HT-29 (cell line): ENCODE data around the gene MIOX. TPM values are rescaled to one million over a fixed set of nuclear protein-coding genes. Genes with fewer than 3 reads are reported as not detected.
"Not testable (repeated sequence)": the region's sequence is repeated elsewhere in the genome, so short reads cannot be mapped to it uniquely, and the experiment has no call there.

ENCODE experiments used
- DNase-seq: peaks from one replicate; pipeline ENCODE4 v3.0.0-alpha.2; 2015; ENCODE audit warnings: low spot score
- total RNA-seq: library from RNA; depleted of rRNA; stranded (reverse); fragments of >200 nt; shearing (Covaris generic); gene quantifications from 2 replicates; pipeline ENCODE4 v1.2.3, GENCODE V29; 2014; rRNA removed

The MIOX gene
- total RNA-seq, 1 experiment from 2014 or later: not detected

DNA sequence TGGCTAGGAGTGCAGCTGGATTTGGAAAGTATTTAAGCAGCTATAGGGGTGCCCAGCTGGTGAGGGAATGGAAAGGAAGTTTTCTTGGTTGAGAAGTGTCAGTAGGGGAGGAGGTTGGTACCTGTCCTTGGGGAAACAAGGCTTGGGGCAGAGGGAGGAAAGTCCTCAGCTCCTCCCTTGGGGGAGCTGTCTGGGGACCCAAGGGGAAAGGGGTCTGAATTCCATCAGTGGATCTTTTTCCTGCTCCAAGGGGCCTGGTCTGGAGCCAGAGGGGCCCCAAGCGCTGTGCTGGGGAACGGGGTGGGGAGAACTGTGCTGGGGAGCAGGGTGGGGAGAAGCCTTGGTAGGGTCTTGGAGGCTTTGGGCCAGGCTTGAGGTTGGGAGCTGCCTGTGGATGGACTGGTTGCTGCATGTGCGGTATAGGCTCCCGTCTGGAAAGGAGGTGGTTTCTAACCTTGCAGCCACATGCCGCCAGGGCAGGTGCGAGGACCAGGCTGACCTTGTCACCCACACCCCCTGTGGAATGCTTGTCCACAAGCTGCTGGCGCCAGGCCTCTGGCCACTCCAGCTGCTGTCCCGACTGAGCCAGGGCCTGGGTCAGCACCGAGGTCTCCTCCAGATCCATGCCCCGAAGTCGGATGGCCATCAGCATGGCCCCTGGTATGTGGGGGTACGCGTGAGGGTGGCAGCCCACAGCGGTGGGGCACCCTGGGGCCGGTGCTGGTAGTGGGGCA, 42.2 kb downstream of the MIOX start:
- DNase-seq: no peak

- DNase-seq: no peak
Observed at GRCh38 chr22:50529416-50529896, 42.8 kb downstream of the MIOX start.

DNA sequence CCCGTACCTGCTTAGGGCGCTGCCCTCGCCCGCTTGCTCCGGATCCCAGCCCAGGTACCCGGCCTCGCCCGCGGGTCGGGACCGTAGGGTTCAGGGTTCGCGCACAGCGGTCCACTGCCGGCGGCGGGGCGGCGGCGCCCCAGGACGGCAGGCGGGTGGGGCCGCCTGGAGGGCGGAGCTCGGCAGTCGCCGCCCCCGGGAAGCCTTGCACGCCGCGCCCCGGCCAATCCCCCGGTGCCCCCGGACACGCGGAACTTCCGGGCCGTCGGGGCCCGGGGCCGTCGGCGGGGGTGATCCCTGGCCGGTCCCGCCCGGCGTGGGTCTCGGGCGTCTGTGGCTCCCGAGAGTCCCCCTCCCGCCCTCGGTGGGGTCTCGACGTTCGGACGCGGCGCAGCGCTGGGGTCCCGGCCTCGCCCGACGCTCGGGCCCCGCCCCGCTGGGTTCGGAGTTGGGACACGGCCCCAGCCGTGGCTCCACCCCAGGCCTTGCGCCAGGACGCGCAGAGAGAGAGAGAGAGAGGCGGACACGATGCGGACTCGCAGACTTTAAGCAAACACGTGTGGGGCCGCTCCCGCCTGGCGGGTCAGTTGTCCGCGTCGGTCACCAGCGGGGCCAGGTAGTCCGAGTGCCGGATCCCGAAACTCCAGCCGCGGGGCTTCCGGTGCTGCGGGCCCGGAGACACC, 43.4 kb downstream of the MIOX start, which contains the start of gene TYMP:
Gene TYMP (minus strand): TSS at position 116 of the 683 bp plus-strand sequence. CDS start 303 bp downstream, outside the sequence.
- DNase-seq: peak; percentile 25

DNA sequence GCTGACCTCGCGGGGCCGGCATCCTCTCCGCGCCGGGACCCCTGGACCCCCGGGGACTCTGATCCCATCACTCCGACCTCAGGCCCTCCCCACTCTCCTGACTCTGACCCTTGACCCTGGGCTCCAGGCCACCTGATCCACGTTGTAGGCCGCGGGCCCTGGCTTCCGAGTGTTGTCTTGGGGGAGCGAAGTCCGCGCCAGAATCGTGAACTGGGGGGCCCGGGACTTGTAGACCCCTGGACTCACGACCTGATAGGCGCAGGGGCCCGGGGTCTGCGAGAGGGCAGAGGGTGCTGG, 43.9 kb downstream of the MIOX start:
- no peak for DNase-seq

DNA sequence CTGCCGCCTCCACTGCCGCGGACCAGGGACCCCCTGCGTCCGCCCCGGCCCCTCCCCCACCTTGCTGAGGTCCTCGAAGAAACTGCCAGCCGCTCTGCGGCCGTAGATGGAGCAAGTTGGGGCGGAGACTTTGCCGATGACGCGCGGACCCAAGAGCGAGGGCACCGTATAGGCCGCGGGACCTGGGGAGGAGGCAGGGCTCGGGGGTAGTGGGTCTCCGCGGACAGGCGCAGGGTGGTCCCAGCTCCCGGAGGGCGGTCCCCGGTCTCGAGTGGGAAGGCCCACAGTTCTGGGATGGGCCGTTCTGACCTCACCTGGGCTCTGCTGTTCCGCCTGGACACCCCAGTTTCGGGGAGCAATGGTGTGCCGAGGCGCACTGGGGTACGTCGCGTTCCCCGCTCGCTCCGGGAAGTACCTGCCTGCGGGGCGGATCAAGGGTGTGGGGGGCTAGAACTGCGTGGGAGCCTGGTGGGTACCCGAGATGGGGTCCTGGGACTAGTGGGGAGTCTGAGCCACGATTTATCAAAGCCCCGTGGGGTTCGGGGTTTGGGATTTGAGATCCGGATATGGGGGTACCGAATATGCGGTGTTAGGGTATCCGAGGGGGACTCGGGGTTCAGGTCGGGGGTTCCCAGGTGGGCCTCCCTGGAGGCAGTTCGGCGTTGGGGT, 44.4 kb downstream of the MIOX start:
- peak; percentile 50 for DNase-seq

DNA sequence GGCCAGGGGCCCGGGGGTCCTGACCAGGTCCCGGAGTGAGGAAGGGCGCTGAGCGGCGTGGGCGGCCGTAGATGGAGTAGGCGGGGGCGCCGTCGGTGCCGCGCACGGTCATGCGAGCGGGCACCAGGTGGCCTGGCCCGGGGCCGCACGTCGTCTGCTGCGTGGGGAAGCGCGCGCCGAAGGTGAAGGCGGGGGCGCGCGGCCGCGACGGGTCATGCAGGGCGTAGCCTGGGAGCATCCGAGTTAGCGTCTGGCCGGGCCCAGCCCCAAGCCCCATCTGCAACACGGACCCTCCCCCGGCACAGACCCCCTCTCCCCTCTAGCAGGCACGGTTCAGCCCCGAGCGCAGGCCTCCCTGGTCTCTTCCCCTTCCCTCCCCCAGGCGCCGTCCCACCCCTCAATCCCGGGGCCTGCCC, 44.9 kb downstream of the MIOX start:
- peak; percentile 17 for DNase-seq

DNA sequence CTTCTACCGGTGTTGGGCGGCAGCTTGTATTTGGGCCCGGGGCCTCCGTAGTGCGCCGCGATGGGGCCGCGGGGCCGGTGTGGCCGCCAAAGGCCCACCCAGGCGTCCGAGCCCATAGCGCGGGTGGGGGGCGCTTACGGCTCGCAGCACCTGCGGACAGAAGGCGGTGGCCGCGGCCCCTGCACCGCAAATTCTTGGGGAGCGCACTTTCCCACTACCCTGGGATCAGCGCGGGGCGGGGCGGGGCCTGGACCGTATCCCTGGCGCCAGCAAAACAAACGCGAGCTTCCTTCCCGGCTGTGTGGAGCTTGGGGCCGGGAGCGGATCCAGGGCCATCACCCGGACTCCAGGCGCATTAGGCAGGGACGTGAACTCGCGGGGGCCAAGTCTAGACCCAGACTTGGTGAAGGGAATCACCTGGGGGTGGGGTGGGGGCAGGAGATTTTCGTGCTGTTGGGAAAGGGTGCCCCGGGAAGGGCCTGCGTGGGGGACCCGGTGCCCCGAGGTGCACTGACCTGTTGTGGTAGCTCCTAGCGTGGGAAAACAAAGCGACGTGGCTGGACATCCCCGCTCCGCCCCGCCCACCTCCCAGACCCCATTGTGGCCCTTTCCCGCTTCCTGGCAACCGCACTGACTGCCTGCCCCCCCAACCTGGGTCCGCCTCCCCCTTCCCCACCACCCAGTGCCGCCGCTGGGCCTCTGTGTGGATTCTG, 45.5 kb downstream of the MIOX start:
- peak; percentile 35 for DNase-seq

GRCh38 chr22:50532824-50533796, 46.5 kb downstream of the MIOX start:
- no peak for DNase-seq

GRCh38 chr22:50533856-50534711, 47.4 kb downstream of the MIOX start:
- not testable (repeated sequence) for DNase-seq

- DNase-seq: no peak
Observed at GRCh38 chr22:50535113-50535512, 48.5 kb downstream of the MIOX start.

DNA sequence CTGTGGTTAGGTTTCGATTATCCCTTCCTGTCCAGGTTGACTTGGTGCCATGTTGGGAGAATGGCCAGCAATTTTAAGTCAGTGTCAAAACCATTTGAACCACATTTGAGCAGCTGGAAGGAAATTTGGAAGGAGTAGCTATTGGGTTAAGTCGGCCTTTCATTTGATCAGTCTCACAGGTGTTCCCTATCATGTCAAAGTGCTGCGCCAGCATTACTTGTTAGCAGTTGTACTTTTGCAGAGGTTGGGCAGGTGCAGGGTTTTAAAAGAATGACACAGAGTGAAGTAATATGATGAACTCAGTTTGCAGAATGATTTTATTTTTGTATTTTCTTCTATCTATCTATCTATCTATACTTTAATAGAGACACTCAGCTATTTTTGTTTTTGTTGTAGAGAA, 49.6 kb downstream of the MIOX start:
- no peak for DNase-seq

GRCh38 chr22:50537765-50538164, 51.1 kb downstream of the MIOX start:
- DNase-seq: no peak

Other genes starting within 250 kb of the MIOX start
- 30.8 and 32.2 TPM in 2 replicates for gene TUBGCP6, start 241.8 kb upstream of the MIOX start, total RNA-seq
- 62.6 and 63.3 TPM in 2 replicates for gene HDAC10, start 235.6 kb upstream of the MIOX start, total RNA-seq
- gene MAPK12, start 225.2 kb upstream of the MIOX start, total RNA-seq: 6.6 and 6.7 TPM in 2 replicates
- 1.6 and 2.2 TPM in 2 replicates for gene MAPK11, start 216.5 kb upstream of the MIOX start, total RNA-seq
- gene PLXNB2, start 179.2 kb upstream of the MIOX start, total RNA-seq: 247 and 252 TPM in 2 replicates
- gene DENND6B, start 159.8 kb upstream of the MIOX start, total RNA-seq: 4.5 and 5.2 TPM in 2 replicates
- 54.1 and 56.7 TPM in 2 replicates for gene PPP6R2, start 143.5 kb upstream of the MIOX start, total RNA-seq
- gene SBF1, start 11.8 kb upstream of the MIOX start, total RNA-seq: 85.0 and 102 TPM in 2 replicates
- gene ADM2, start 5.3 kb upstream of the MIOX start, total RNA-seq: 2.2 and 4.2 TPM in 2 replicates
- 52.8 and 53.2 TPM in 2 replicates for gene LMF2, start 20.8 kb downstream of the MIOX start, total RNA-seq
- gene NCAPH2, start 21.4 kb downstream of the MIOX start, total RNA-seq: 87.9 and 88.8 TPM in 2 replicates
- 5.0 and 5.5 TPM in 2 replicates for gene SCO2, start 38.7 kb downstream of the MIOX start, total RNA-seq
- 6.9 and 7.4 TPM in 2 replicates for gene TYMP, start 43.2 kb downstream of the MIOX start, total RNA-seq
- not detected in 2 replicates for gene KLHDC7B, start 59.0 kb downstream of the MIOX start, total RNA-seq
- gene SYCE3, start 76.1 kb downstream of the MIOX start, total RNA-seq: not detected in 2 replicates
- gene CPT1B, start 91.6 kb downstream of the MIOX start, total RNA-seq: 1.5 and 2.5 TPM in 2 replicates
- gene CHKB, start 96.0 kb downstream of the MIOX start, total RNA-seq: 21.5 and 26.2 TPM in 2 replicates
- gene MAPK8IP2, start 113.9 kb downstream of the MIOX start, total RNA-seq: not detected in 2 replicates
- gene ARSA, start 141.3 kb downstream of the MIOX start, total RNA-seq: 11.4 and 16.6 TPM in 2 replicates
- not detected in 2 replicates for gene SHANK3, start 186.0 kb downstream of the MIOX start, total RNA-seq